HG03565 (cell line): ENCODE results near the gene MARF1.
"Not testable (repeated sequence)": the region's sequence is repeated elsewhere in the genome, so short reads cannot be mapped to it uniquely, and the experiment has no call there.

ENCODE experiments used
- ATAC-seq: cut with Tn5 transposase; IDR thresholded peaks from one replicate; pipeline ENCODE4 v1.9.1; 2021; ENCODE audit warnings: mild to moderate bottlenecking, moderate library complexity; ENCODE audit not compliant: unreplicated experiment

Gene MARF1

GRCh38 chr16:15652293-15653001, 9.5 kb upstream of the MARF1 start:
- no peak for ATAC-seq

GRCh38 chr16:15650698-15651171, 7.8 kb upstream of the MARF1 start:
- ATAC-seq, result no peak

GRCh38 chr16:15650019-15650697, 7.2 kb upstream of the MARF1 start, which contains the start of gene NDE1:
Gene NDE1 (plus strand): TSS chr16:15650245. CDS start chr16:15664779, 14,534 bp downstream.
- ATAC-seq, result peak; percentile 77

- ATAC-seq, result no peak
Observed at GRCh38 chr16:15649727-15650018, 6.7 kb upstream of the MARF1 start.

- not testable (repeated sequence) for ATAC-seq
Observed at GRCh38 chr16:15649311-15649710, 6.4 kb upstream of the MARF1 start.

- no peak for ATAC-seq
Observed at GRCh38 chr16:15648135-15648730, 5.3 kb upstream of the MARF1 start.

- no peak for ATAC-seq
Observed at GRCh38 chr16:15647294-15648014, 4.5 kb upstream of the MARF1 start.

GRCh38 chr16:15646557-15647293, 3.8 kb upstream of the MARF1 start:
- ATAC-seq, result not testable (repeated sequence)

- ATAC-seq, result not testable (repeated sequence)
Observed at GRCh38 chr16:15644962-15645465, 2.1 kb upstream of the MARF1 start.

GRCh38 chr16:15644267-15644961, 1.5 kb upstream of the MARF1 start:
- no peak for ATAC-seq

GRCh38 chr16:15643946-15644250, 944 bp upstream of the MARF1 start:
- ATAC-seq, result no peak

- peak; percentile 42 for ATAC-seq
Observed at GRCh38 chr16:15642557-15643047, 352 bp downstream of the MARF1 start.

GRCh38 chr16:15641753-15642556, 999 bp downstream of the MARF1 start:
- ATAC-seq, result no peak

GRCh38 chr16:15640966-15641365, 2.0 kb downstream of the MARF1 start:
- ATAC-seq, result no peak

GRCh38 chr16:15639061-15639568, 3.8 kb downstream of the MARF1 start:
- ATAC-seq, result no peak

- ATAC-seq, result peak; percentile 28
Observed at GRCh38 chr16:15636392-15636873, 6.5 kb downstream of the MARF1 start.

GRCh38 chr16:15635926-15636325, 7.0 kb downstream of the MARF1 start:
- ATAC-seq, result no peak

GRCh38 chr16:15631730-15632409, 11.1 kb downstream of the MARF1 start:
- no peak for ATAC-seq
